Measurements from ENCODE around the gene LEF1. TPM values are rescaled to one million over a fixed set of nuclear protein-coding genes. Genes with fewer than 3 reads are reported as not detected.

Gene LEF1
- total RNA-seq, 1 experiment from 2014 or later, result 0.54 TPM

- ChIA-PET POLR2A (no interaction called here), CTCF (no interaction called here)
- Histone ChIP-seq H3K27ac (ENCODE audit: low read length) (no peak overlapping the region), H3K9me3 (ENCODE audit: control insufficient read depth, insufficient read depth, low read depth, low read length) (no peaks in the 10 kb centered on the region), H3K27me3 (ENCODE audit: control insufficient read depth, insufficient read depth, low read length) (peaks cover 3% of the 10 kb centered on the region; the same call in 1 of the 2 replicates), H3K4me3 (ENCODE audit: low read depth in 2 of 2, low read length in 2 of 2) (no peak overlapping the region), H3K36me3 (ENCODE audit: control insufficient read depth, insufficient read depth, low read length) (no peaks in the 10 kb centered on the region), H3K4me1 (ENCODE audit: control insufficient read depth, insufficient read depth, low read length) (no peaks in the 10 kb centered on the region)
- in situ Hi-C loops (cut with HindIII; ENCODE audit: low pct_unique_long_range_greater_than_20kb, low sequenced_read_pairs) (no loop called here), intact Hi-C loops (cut with micrococcal nuclease; ENCODE audit: unreplicated experiment) (no loop called here)
- no peak for DNase-seq (ENCODE audit: low read depth, low spot score)
- no peak for ATAC-seq
- BruUV-seq (replicated peaks), result no TSS peak
- TF ChIP-seq REST (IDR thresholded peaks at IDR 0.05; ENCODE audit: insufficient read depth in 1 of 2, low read depth in 2 of 2, low read length in 1 of 2) (no peak), SIN3A (IDR thresholded peaks at IDR 0.05; ENCODE audit: borderline replicate concordance, insufficient read depth, low read depth, low read length) (no peak), POLR2AphosphoS5 (IDR thresholded peaks at IDR 0.05; ENCODE audit: low read depth, low read length) (no peak), TCF7L2 (IDR thresholded peaks at IDR 0.05; ENCODE audit: low read depth, low read length) (no peak), CTCF (IDR thresholded peaks at IDR 0.05) (no peak)
Measured at GRCh38 chr4:108159845-108160244, 8.9 kb downstream of the LEF1 start.

GRCh38 chr4:108157655-108158054, 11.1 kb downstream of the LEF1 start:
- no peak overlapping the region for H3K27ac ChIP-seq (ENCODE audit: low read length)
- ChIA-PET POLR2A (no interaction called here), CTCF (no interaction called here)
- peaks cover 5% of the 10 kb centered on the region; the same call in 1 of the 2 replicates for H3K27me3 ChIP-seq (ENCODE audit: control insufficient read depth, insufficient read depth, low read length)
- BruUV-seq (replicated peaks), result no TSS peak
- H3K4me3 ChIP-seq (ENCODE audit: low read depth in 2 of 2, low read length in 2 of 2), result no peak overlapping the region
- H3K36me3 ChIP-seq (ENCODE audit: control insufficient read depth, insufficient read depth, low read length), result no peaks in the 10 kb centered on the region
- DNase-seq (ENCODE audit: low read depth, low spot score) (no peak), ATAC-seq (no peak)
- in situ Hi-C loops (cut with HindIII; ENCODE audit: low pct_unique_long_range_greater_than_20kb, low sequenced_read_pairs), result no loop called here
- intact Hi-C loops (cut with micrococcal nuclease; ENCODE audit: unreplicated experiment), result no loop called here
- no peaks in the 10 kb centered on the region for H3K4me1 ChIP-seq (ENCODE audit: control insufficient read depth, insufficient read depth, low read length)
- no peaks in the 10 kb centered on the region for H3K9me3 ChIP-seq (ENCODE audit: control insufficient read depth, insufficient read depth, low read depth, low read length)
- no peak for TF ChIP-seq TCF7L2 (IDR thresholded peaks at IDR 0.05; ENCODE audit: low read depth, low read length)
- no peak for TF ChIP-seq CTCF (IDR thresholded peaks at IDR 0.05)
- no peak for TF ChIP-seq SIN3A (IDR thresholded peaks at IDR 0.05; ENCODE audit: borderline replicate concordance, insufficient read depth, low read depth, low read length)
- TF ChIP-seq REST (IDR thresholded peaks at IDR 0.05; ENCODE audit: insufficient read depth in 1 of 2, low read depth in 2 of 2, low read length in 1 of 2), result no peak
- no peak for TF ChIP-seq POLR2AphosphoS5 (IDR thresholded peaks at IDR 0.05; ENCODE audit: low read depth, low read length)
